GM23338 (cell line): ENCODE data around the gene ARFGAP2. TPM values are rescaled to one million over a fixed set of nuclear protein-coding genes. Genes with fewer than 3 reads are reported as not detected.

Experiments used
- ATAC-seq: fragments of 200-7000 bp; cut with Tn5 transposase; 3 replicates; pipeline ENCODE4 v1.9.1; 2020
- DNase-seq: peaks from one replicate; pipeline ENCODE4 v3.0.0-alpha.2; 2015; ENCODE audit warnings: low spot score
- H2AFZ ChIP-seq: fragments of 200-600 bp; sonication (generic); 2 replicates; pipeline ENCODE4 v1.8.0; 2016; ENCODE audit warnings: antibody characterized with exemption, mild to moderate bottlenecking, moderate library complexity
- H3F3A ChIP-seq: fragments of 200-600 bp; sonication (generic); replicated peaks from 2 replicates; pipeline ENCODE4 v1.8.0; 2017; ENCODE audit warnings: antibody characterized with exemption, mixed run types, low read depth
- H3K27ac ChIP-seq: fragments of 200-600 bp; sonication (generic); 2 replicates; pipeline ENCODE4 v1.6.1; 2016; ENCODE audit warnings: low read depth
- H3K27me3 ChIP-seq: fragments of 200-600 bp; sonication (generic); 2 replicates; pipeline ENCODE4 v1.8.0; 2016; ENCODE audit warnings: mild to moderate bottlenecking, mixed run types, moderate library complexity; ENCODE audit not compliant: insufficient read depth
- H3K36me3 ChIP-seq: fragments of 200-600 bp; sonication (generic); 2 replicates; pipeline ENCODE4 v1.8.0; 2016; ENCODE audit warnings: mild to moderate bottlenecking; ENCODE audit not compliant: insufficient read depth
- H3K4me1 ChIP-seq: fragments of 200-600 bp; sonication (generic); 2 replicates; pipeline ENCODE4 v1.8.0; 2016; ENCODE audit warnings: mild to moderate bottlenecking, moderate library complexity; ENCODE audit not compliant: insufficient read depth
- H3K4me2 ChIP-seq: fragments of 200-600 bp; sonication (generic); 2 replicates; pipeline ENCODE4 v1.7.1; 2017; ENCODE audit warnings: mixed run types
- H3K4me3 ChIP-seq: fragments of 200-600 bp; sonication (generic); 2 replicates; pipeline ENCODE4 v1.6.1; 2016; ENCODE audit warnings: mixed run types
- H3K79me2 ChIP-seq: fragments of 200-600 bp; sonication (generic); replicated peaks from 2 replicates; pipeline ENCODE4 v1.8.0; 2017; ENCODE audit warnings: mild to moderate bottlenecking; ENCODE audit not compliant: insufficient read depth
- H3K9me2 ChIP-seq: fragments of 200-600 bp; sonication (generic); 2 replicates; pipeline ENCODE4 v1.8.0; 2017; ENCODE audit not compliant: insufficient read depth
- H4K20me1 ChIP-seq: fragments of 200-600 bp; sonication (generic); replicated peaks from 2 replicates; pipeline ENCODE4 v1.8.0; 2017; ENCODE audit warnings: mild to moderate bottlenecking; ENCODE audit not compliant: insufficient read depth
- H3K27ac Mint-ChIP-seq: 2 replicates; pipeline ENCODE4 v1.8.0; 2020; ENCODE audit warnings: inconsistent platforms, mild to moderate bottlenecking, moderate library complexity, mixed read lengths
- H3K27me3 Mint-ChIP-seq: 3 replicates; pipeline ENCODE4 v1.8.0; 2022; ENCODE audit warnings: low read depth, mild to moderate bottlenecking, moderate library complexity, mixed read lengths, inconsistent platforms; ENCODE audit not compliant: insufficient read depth, poor library complexity
- H3K36me3 Mint-ChIP-seq: 3 replicates; pipeline ENCODE4 v1.8.0; 2021; ENCODE audit warnings: low read depth, mild to moderate bottlenecking, inconsistent platforms, moderate library complexity, mixed read lengths
- H3K4me1 Mint-ChIP-seq: 3 replicates; pipeline ENCODE4 v1.8.0; 2020; ENCODE audit warnings: mild to moderate bottlenecking, inconsistent platforms, mixed read lengths
- H3K4me3 Mint-ChIP-seq: 3 replicates; pipeline ENCODE4 v1.8.0; 2021; ENCODE audit warnings: moderate library complexity, mild to moderate bottlenecking, inconsistent platforms, mixed read lengths
- H3K9me3 Mint-ChIP-seq: 3 replicates; pipeline ENCODE4 v1.8.0; 2020; ENCODE audit warnings: moderate library complexity, mild to moderate bottlenecking, inconsistent platforms, mixed read lengths
- CREB1 ChIP-seq: fragments of 250-450 bp; sonication (Bioruptor Pico); IDR thresholded peaks from 2 replicates; pipeline ENCODE4 v1.5.0; 2020; ENCODE audit warnings: low read depth, mild to moderate bottlenecking, moderate library complexity
- ETS1 ChIP-seq: IDR thresholded peaks from 2 replicates; pipeline ENCODE4 v1.6.1; 2016; ENCODE audit warnings: antibody characterized with exemption
- EZH2phosphoT487 ChIP-seq: fragments of 200-600 bp; sonication (generic); IDR thresholded peaks from one replicate; pipeline ENCODE4 v1.8.1; 2018; ENCODE audit warnings: antibody characterized with exemption; ENCODE audit not compliant: unreplicated experiment
- JUNB ChIP-seq: IDR thresholded peaks from one replicate; pipeline ENCODE4 v1.6.1; 2016; ENCODE audit warnings: antibody characterized with exemption; ENCODE audit not compliant: unreplicated experiment
- NANOG ChIP-seq: IDR thresholded peaks from 2 replicates; pipeline ENCODE4 v1.6.1; 2016; ENCODE audit warnings: antibody characterized with exemption, borderline replicate concordance
- POLR2AphosphoS5 ChIP-seq: IDR thresholded peaks from 2 replicates; pipeline ENCODE4 v1.6.1; 2016; ENCODE audit warnings: antibody characterized with exemption, low read depth
- ZNF114 ChIP-seq: fragments of 250-450 bp; sonication (Bioruptor Pico); IDR thresholded peaks from 2 replicates; pipeline ENCODE4 v1.5.0; 2020; ENCODE audit warnings: mild to moderate bottlenecking, moderate library complexity
- ZNF331 ChIP-seq: fragments of 250-450 bp; sonication (Bioruptor Pico); IDR thresholded peaks from 2 replicates; pipeline ENCODE4 v1.5.0; 2020; ENCODE audit warnings: low read depth, mild to moderate bottlenecking, moderate library complexity
- polyA plus RNA-seq: library from polyadenylated mRNA; unstranded; fragments of >200 nt; fragmentation: Nextera tagmentation; extraction: Ambion mirVana; gene quantifications from 2 replicates; pipeline ENCODE4 v1.2.1, GENCODE V29; 2016
- total RNA-seq: library from RNA; depleted of rRNA; stranded (reverse); fragments of >200 nt; shearing (Covaris generic); gene quantifications from 2 replicates; pipeline ENCODE4 v1.2.3, GENCODE V29; 2014
- TF ChIP-seq, protein P1 (sequence below): IDR thresholded peaks from one replicate; pipeline ENCODE4 v1.6.1; 2018; ENCODE audit warnings: antibody characterized with exemption; ENCODE audit not compliant: unreplicated experiment
- TF ChIP-seq, protein P2 (sequence below), 2 experiments: fragments of 200-600 bp in 1 of 2; sonication (generic) in 1 of 2; conservative IDR thresholded peaks; 2 replicates each; pipeline versions ENCODE4 v1.5.1 to v1.6.1; 2016 to 2017; ENCODE audit warnings: antibody characterized with exemption in 2 of 2, low read depth in 2 of 2, mild to moderate bottlenecking in 2 of 2, moderate library complexity in 1 of 2

ARFGAP2 gene
- total and polyA plus RNA-seq, 2 experiments from 2014 or later: 25.6 to 122 TPM

DNA sequence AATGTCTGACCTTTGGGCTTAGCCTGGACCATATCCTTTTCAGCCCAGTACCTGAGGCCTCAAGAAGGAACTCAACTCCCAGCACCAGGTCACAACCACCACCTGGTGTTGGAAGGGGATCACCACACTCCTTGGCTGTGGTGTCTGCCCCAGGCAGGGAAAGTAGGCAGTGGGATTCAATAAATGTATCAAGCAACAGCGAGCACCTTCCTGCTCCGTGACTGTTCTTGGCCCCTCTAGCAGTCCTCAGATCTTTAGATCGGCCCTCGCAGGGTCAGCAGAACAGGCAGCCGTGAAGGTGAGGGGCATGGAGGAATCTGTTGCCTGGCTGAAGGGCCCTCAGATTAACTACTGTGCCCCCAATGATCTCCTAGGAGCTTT is 15.9 kb downstream of the ARFGAP2 start:
- H3K36me3 Mint-ChIP-seq: peaks cover 18% of the 10 kb centered on the region
- no peak overlapping the region; the same call in 2 of the 3 replicates for H3K4me3 Mint-ChIP-seq
- ATAC-seq: peak; percentile 1; the same call in 2 of the 3 replicates
- H3K79me2 ChIP-seq: no peaks in the 10 kb centered on the region
- peaks cover 10% of the 10 kb centered on the region for H3F3A ChIP-seq
- H3K36me3 ChIP-seq: no peaks in the 10 kb centered on the region
- H3K27me3 Mint-ChIP-seq: peaks cover 6% of the 10 kb centered on the region
- TF ChIP-seq ZNF331 (CRISPR knock-in tag) (no peak), EZH2phosphoT487 (no peak), ETS1 (no peak), POLR2AphosphoS5 (no peak)
- TF ChIP-seq, protein P1, sequence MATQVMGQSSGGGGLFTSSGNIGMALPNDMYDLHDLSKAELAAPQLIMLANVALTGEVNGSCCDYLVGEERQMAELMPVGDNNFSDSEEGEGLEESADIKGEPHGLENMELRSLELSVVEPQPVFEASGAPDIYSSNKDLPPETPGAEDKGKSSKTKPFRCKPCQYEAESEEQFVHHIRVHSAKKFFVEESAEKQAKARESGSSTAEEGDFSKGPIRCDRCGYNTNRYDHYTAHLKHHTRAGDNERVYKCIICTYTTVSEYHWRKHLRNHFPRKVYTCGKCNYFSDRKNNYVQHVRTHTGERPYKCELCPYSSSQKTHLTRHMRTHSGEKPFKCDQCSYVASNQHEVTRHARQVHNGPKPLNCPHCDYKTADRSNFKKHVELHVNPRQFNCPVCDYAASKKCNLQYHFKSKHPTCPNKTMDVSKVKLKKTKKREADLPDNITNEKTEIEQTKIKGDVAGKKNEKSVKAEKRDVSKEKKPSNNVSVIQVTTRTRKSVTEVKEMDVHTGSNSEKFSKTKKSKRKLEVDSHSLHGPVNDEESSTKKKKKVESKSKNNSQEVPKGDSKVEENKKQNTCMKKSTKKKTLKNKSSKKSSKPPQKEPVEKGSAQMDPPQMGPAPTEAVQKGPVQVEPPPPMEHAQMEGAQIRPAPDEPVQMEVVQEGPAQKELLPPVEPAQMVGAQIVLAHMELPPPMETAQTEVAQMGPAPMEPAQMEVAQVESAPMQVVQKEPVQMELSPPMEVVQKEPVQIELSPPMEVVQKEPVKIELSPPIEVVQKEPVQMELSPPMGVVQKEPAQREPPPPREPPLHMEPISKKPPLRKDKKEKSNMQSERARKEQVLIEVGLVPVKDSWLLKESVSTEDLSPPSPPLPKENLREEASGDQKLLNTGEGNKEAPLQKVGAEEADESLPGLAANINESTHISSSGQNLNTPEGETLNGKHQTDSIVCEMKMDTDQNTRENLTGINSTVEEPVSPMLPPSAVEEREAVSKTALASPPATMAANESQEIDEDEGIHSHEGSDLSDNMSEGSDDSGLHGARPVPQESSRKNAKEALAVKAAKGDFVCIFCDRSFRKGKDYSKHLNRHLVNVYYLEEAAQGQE: no peak
- TF ChIP-seq, protein P2, sequence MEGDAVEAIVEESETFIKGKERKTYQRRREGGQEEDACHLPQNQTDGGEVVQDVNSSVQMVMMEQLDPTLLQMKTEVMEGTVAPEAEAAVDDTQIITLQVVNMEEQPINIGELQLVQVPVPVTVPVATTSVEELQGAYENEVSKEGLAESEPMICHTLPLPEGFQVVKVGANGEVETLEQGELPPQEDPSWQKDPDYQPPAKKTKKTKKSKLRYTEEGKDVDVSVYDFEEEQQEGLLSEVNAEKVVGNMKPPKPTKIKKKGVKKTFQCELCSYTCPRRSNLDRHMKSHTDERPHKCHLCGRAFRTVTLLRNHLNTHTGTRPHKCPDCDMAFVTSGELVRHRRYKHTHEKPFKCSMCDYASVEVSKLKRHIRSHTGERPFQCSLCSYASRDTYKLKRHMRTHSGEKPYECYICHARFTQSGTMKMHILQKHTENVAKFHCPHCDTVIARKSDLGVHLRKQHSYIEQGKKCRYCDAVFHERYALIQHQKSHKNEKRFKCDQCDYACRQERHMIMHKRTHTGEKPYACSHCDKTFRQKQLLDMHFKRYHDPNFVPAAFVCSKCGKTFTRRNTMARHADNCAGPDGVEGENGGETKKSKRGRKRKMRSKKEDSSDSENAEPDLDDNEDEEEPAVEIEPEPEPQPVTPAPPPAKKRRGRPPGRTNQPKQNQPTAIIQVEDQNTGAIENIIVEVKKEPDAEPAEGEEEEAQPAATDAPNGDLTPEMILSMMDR (conservative IDR thresholded peaks at IDR 0.05; ENCODE audit: low read depth in 2 of 2): 0 out of 4 replicates have a peak, but pooled peaks of 1 of the 2 experiments have one; percentile 7
- no peaks in the 10 kb centered on the region; the same call in 1 of the 2 replicates for H4K20me1 ChIP-seq
- H3K27ac ChIP-seq: no peak overlapping the region
- H3K27ac Mint-ChIP-seq: no peak overlapping the region
- H3K4me1 Mint-ChIP-seq: peaks cover 3% of the 10 kb centered on the region; the same call in 1 of the 3 replicates
- no peaks in the 10 kb centered on the region for H3K9me3 Mint-ChIP-seq
- H3K9me2 ChIP-seq: no peaks in the 10 kb centered on the region
- no peak overlapping the region for H3K4me2 ChIP-seq
- H3K4me3 ChIP-seq: no peak overlapping the region
- no peak overlapping the region for H2AFZ ChIP-seq
- no peaks in the 10 kb centered on the region for H3K27me3 ChIP-seq
- DNase-seq: peak; percentile 30
- H3K4me1 ChIP-seq: 0 out of 2 replicates have a peak, but pooled peaks cover 3% of the 10 kb centered on the region

- no peak overlapping the region for H3K4me2 ChIP-seq
- no peaks in the 10 kb centered on the region for H3K9me3 Mint-ChIP-seq
Measured at GRCh38 chr11:47158242-47158641, 18.4 kb downstream of the ARFGAP2 start.

More at GRCh38 chr11:47158242-47158641, 18.4 kb downstream of the ARFGAP2 start:
- Mint-ChIP-seq H3K27ac (no peak overlapping the region; the same call in 1 of the 2 replicates), H3K27me3 (peaks cover 9% of the 10 kb centered on the region), H3K4me1 (peaks cover 16% of the 10 kb centered on the region), H3K36me3 (no peaks in the 10 kb centered on the region; the same call in 1 of the 3 replicates), H3K4me3 (no peak overlapping the region)
- Histone ChIP-seq H3K27ac (no peak overlapping the region), H3K79me2 (no peaks in the 10 kb centered on the region), H3K36me3 (no peaks in the 10 kb centered on the region), H2AFZ (no peak overlapping the region), H4K20me1 (no peaks in the 10 kb centered on the region; the same call in 1 of the 2 replicates), H3F3A (peaks cover 8% of the 10 kb centered on the region), H3K4me1 (peaks cover 8% of the 10 kb centered on the region), H3K9me2 (no peaks in the 10 kb centered on the region), H3K27me3 (no peaks in the 10 kb centered on the region), H3K4me3 (no peak overlapping the region)
- TF ChIP-seq EZH2phosphoT487: no peak
- TF ChIP-seq JUNB: no peak
- no peak for TF ChIP-seq ZNF114
- TF ChIP-seq, protein P2 (conservative IDR thresholded peaks at IDR 0.05; ENCODE audit: low read depth in 2 of 2): no peak
- TF ChIP-seq, protein P1: no peak
- TF ChIP-seq CREB1 (CRISPR knock-in tag): no peak
- no peak for TF ChIP-seq NANOG
- no peak for TF ChIP-seq ETS1
- ATAC-seq (no peak), DNase-seq (no peak)
